ENCODE results near the gene SBF2.

DNA sequence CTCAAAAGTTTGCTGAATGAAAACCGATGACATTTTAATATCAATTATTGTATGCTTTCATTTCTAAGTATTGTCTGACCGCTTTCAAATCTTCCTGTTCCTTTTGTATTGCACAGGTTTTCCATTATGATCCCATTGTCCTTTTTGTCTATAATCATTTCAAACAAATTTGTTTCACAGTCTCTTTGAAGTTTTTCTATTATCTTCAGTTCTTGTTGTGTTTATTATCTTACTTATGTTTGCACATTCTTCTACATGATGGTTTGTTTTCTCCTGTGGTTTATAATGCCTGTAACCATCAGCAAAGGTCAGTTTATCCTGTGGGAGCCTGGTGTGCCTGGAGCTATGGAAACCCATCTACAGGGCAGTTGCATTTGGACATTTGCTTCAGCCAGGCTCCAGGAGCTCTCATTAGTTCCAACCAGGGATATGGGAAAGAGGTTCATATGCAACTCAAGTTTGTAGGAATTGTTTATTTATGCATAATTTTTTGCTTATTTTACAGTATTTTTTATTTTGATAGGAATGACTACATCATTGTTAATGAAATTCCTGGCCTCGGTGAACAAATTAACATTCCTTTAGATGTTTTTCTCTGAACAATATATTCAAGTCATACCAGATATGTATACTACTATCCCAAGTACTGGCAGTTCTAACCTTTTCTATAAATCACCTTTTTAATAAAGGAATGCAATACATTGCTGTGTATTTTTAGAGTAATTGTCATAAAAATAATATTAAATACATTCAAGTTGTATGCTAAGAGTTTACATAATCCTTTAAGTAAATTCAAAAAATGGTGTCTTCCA lies 179.2 kb downstream of the SBF2 start:
- no peak for TF ChIP-seq POLR2A (IDR thresholded peaks at IDR 0.05; ENCODE audit: low read depth, low read length)
- TF ChIP-seq CTCF (IDR thresholded peaks at IDR 0.05; ENCODE audit: extremely low read depth in 1 of 2, insufficient read depth in 1 of 2, low read depth in 1 of 2, low read length in 2 of 2), result no peak
- TF ChIP-seq EZH2 (IDR thresholded peaks at IDR 0.05; ENCODE audit: borderline replicate concordance, low read depth, low read length, severe bottlenecking), result no peak
- no peak for TF ChIP-seq POLR2AphosphoS5 (IDR thresholded peaks at IDR 0.05; ENCODE audit: insufficient read depth, low read depth, low read length)
- no peak for TF ChIP-seq FOS (IDR thresholded peaks at IDR 0.05; ENCODE audit: borderline replicate concordance, insufficient read depth, low read length)
